OCI-LY3 (cell line): Measurements from ENCODE around the gene SART1.

Experiments used
- CTCF ChIP-seq: fragments of 200-600, 300-600 bp; sonication (generic); IDR thresholded peaks from 2 replicates; pipeline ENCODE4 v1.5.1; 2014; ENCODE audit warnings: antibody characterized with exemption, low read length, low read depth
- EZH2phosphoT487 ChIP-seq: fragments of 200-600 bp; shearing (Covaris generic); IDR thresholded peaks from 2 replicates; pipeline ENCODE4 v1.6.1; 2018; ENCODE audit warnings: antibody characterized with exemption, mixed run types, low read depth

- TF ChIP-seq CTCF (peak; percentile 100), EZH2phosphoT487 (no peak)
These were observed 27.5 kb downstream of the SART1 start for GRCh38 chr11:65988791-65989592.
